Measurements from ENCODE around the gene SRC.

SRC gene

GRCh38 chr20:37315452-37316110 lies 30.4 kb upstream of the SRC start:
- peak; percentile 10 for DNase-seq

- DNase-seq: peak; percentile 68
Observed at GRCh38 chr20:37316116-37316774, 29.7 kb upstream of the SRC start.

- no peak for DNase-seq
Observed at GRCh38 chr20:37316775-37317170, 29.2 kb upstream of the SRC start.

GRCh38 chr20:37317316-37317715 lies 28.6 kb upstream of the SRC start:
- DNase-seq: no peak

GRCh38 chr20:37317994-37318640 lies 27.8 kb upstream of the SRC start:
- DNase-seq: no peak

GRCh38 chr20:37319151-37319671 lies 26.7 kb upstream of the SRC start:
- peak; percentile 10 for DNase-seq

GRCh38 chr20:37323985-37324384 lies 22.0 kb upstream of the SRC start:
- no peak for DNase-seq

GRCh38 chr20:37325206-37325605 lies 20.7 kb upstream of the SRC start:
- no peak for DNase-seq

- no peak for DNase-seq
Observed at GRCh38 chr20:37326666-37327065, 19.3 kb upstream of the SRC start.

- DNase-seq: no peak
Observed at GRCh38 chr20:37327748-37328147, 18.2 kb upstream of the SRC start.

- DNase-seq: no peak
Observed at GRCh38 chr20:37328149-37328945, 17.6 kb upstream of the SRC start.

- DNase-seq: no peak
Observed at GRCh38 chr20:37329481-37330165, 16.3 kb upstream of the SRC start.

- DNase-seq: no peak
Observed at GRCh38 chr20:37330316-37330715, 15.6 kb upstream of the SRC start.

- DNase-seq: no peak
Observed at GRCh38 chr20:37331060-37331857, 14.7 kb upstream of the SRC start.

GRCh38 chr20:37333130-37333847 lies 12.7 kb upstream of the SRC start:
- no peak for DNase-seq

- no peak for DNase-seq
Observed at GRCh38 chr20:37333848-37334318, 12.1 kb upstream of the SRC start.

GRCh38 chr20:37334450-37334849 lies 11.5 kb upstream of the SRC start:
- DNase-seq: no peak

- peak; percentile 31 for DNase-seq
Observed at GRCh38 chr20:37335642-37336368, 10.1 kb upstream of the SRC start.

GRCh38 chr20:37336369-37337207 lies 9.4 kb upstream of the SRC start:
- DNase-seq: peak; percentile 84
